ENCODE results near the gene CRYGB. TPM values are rescaled to one million over a fixed set of nuclear protein-coding genes. Genes with fewer than 3 reads are reported as not detected.

The CRYGB gene
- total RNA-seq, 1 donor: not detected

- no peak for TF ChIP-seq CTCF (IDR thresholded peaks at IDR 0.05; ENCODE audit: insufficient read depth, low read length)
- no peak for DNase-seq (ENCODE audit: low read depth)
Observed at GRCh38 chr2:208153156-208153555, 7.2 kb upstream of the CRYGB start.

GRCh38 chr2:208150956-208151355 lies 5.0 kb upstream of the CRYGB start:
- TF ChIP-seq CTCF (IDR thresholded peaks at IDR 0.05; ENCODE audit: insufficient read depth, low read length): no peak
- DNase-seq (ENCODE audit: low read depth): no peak
- no peak overlapping the region for H3K4me3 ChIP-seq (ENCODE audit: low read depth, low read length)

More at GRCh38 chr2:208153156-208153555, 7.2 kb upstream of the CRYGB start:
- H3K4me3 ChIP-seq (ENCODE audit: low read depth, low read length): no peak overlapping the region

GRCh38 chr2:208150094-208150493 lies 4.1 kb upstream of the CRYGB start:
- DNase-seq (ENCODE audit: low read depth): no peak
- TF ChIP-seq CTCF (IDR thresholded peaks at IDR 0.05; ENCODE audit: insufficient read depth, low read length): no peak
- no peak overlapping the region for H3K4me3 ChIP-seq (ENCODE audit: low read depth, low read length)

- DNase-seq (ENCODE audit: low read depth): no peak
- no peak for TF ChIP-seq CTCF (IDR thresholded peaks at IDR 0.05; ENCODE audit: insufficient read depth, low read length)
- H3K4me3 ChIP-seq (ENCODE audit: low read depth, low read length): no peak overlapping the region
Observed at GRCh38 chr2:208148803-208149202, 2.8 kb upstream of the CRYGB start.

GRCh38 chr2:208147759-208148158 lies 1.8 kb upstream of the CRYGB start:
- no peak for DNase-seq (ENCODE audit: low read depth)
- no peak overlapping the region for H3K4me3 ChIP-seq (ENCODE audit: low read depth, low read length)
- TF ChIP-seq CTCF (IDR thresholded peaks at IDR 0.05; ENCODE audit: insufficient read depth, low read length): no peak

- DNase-seq (ENCODE audit: low read depth): no peak
- no peak overlapping the region for H3K4me3 ChIP-seq (ENCODE audit: low read depth, low read length)
- TF ChIP-seq CTCF (IDR thresholded peaks at IDR 0.05; ENCODE audit: insufficient read depth, low read length): no peak
Observed at GRCh38 chr2:208147008-208147407, 1.1 kb upstream of the CRYGB start.

Measured in fibroblast of the aortic adventitia (primary cell).